GM12878 (cell line): ENCODE measurements around the gene ARHGAP5. TPM values are rescaled to one million over a fixed set of nuclear protein-coding genes. Genes with fewer than 3 reads are reported as not detected.
A peak's percentile ranks its signal among the peaks of the same experiment; 100 is the strongest.

Experiments
- ATAC-seq: fragments of 200-7000 bp; cut with Tn5 transposase; 3 replicates; pipeline ENCODE4 v1.9.1; 2020; ENCODE audit warnings: mild to moderate bottlenecking, moderate library complexity
- BruUV-seq: library from RNA; stranded (reverse); fragments of 400-500 nt; replicated peaks from 2 replicates; lab custom pipeline; 2021; lab: Mats Ljungman, UMichigan
- CTCF ChIA-PET: fragments of 300-600 bp; sonication (Branson Sonifier 250); formaldehyde crosslinking; extraction: SDS; loops from one replicate; lab custom pipeline; 2021; ENCODE audit warnings: inconsistent platforms; lab: Yijun Ruan, JAX
- POLR2A ChIA-PET: fragments of 350-600 bp; formaldehyde crosslinking; extraction: SDS; loops from one replicate; lab custom pipeline; 2021; ENCODE audit warnings: inconsistent platforms; lab: Charles Lee
- RAD21 ChIA-PET: fragments of 300-600 bp; sonication (Branson Sonifier 250); formaldehyde crosslinking; loops from one replicate; lab custom pipeline; 2023; ENCODE audit warnings: antibody characterized with exemption; ENCODE audit not compliant: unreplicated experiment; lab: Charles Lee
- SMC1A ChIA-PET: fragments of 300-600 bp; sonication (Branson Sonifier 250); formaldehyde crosslinking; loops from one replicate; lab custom pipeline; 2023; ENCODE audit not compliant: unreplicated experiment, uncharacterized antibody; lab: Charles Lee
- DNase-seq: peaks from one replicate; pipeline ENCODE4 v3.0.0-alpha.2; 2011; ENCODE audit warnings: low read depth, low spot score
- FAIRE-seq: peaks from 3 replicates; lab custom pipeline; 2011; peaks lifted over from hg19 to GRCh38; lab: Jason Lieb, UNC
- H2AFZ ChIP-seq: 2 replicates; pipeline ENCODE4 v1.6.0; 2011; ENCODE audit warnings: low read depth, low read length, control low read depth; ENCODE audit not compliant: control insufficient read depth
- H3K27ac ChIP-seq: 2 replicates; pipeline ENCODE4 v1.5.1; 2011; ENCODE audit warnings: control low read depth; ENCODE audit not compliant: control insufficient read depth, insufficient read depth
- H3K27me3 ChIP-seq, 2 experiments: replicated peaks in 1 of 2; 2 replicates each; pipeline versions ENCODE4 v1.6.0 to v1.6.1; 2011; ENCODE audit warnings: low read length in 1 of 2; ENCODE audit not compliant: control insufficient read depth in 2 of 2, insufficient read depth in 2 of 2
- H3K36me3 ChIP-seq, 2 experiments: 2 replicates each; pipeline ENCODE4 v1.5.1; 2011; ENCODE audit warnings: low read length in 1 of 2; ENCODE audit not compliant: control insufficient read depth in 2 of 2, insufficient read depth in 2 of 2
- H3K4me1 ChIP-seq: 2 replicates; pipeline ENCODE4 v1.6.1; 2011; ENCODE audit warnings: mild to moderate bottlenecking, low read length, moderate library complexity, mixed read lengths; ENCODE audit not compliant: control insufficient read depth, insufficient read depth
- H3K4me2 ChIP-seq: 2 replicates; pipeline ENCODE4 v1.6.0; 2011; ENCODE audit warnings: control low read depth; ENCODE audit not compliant: control insufficient read depth, insufficient read depth
- H3K4me3 ChIP-seq: fragments of 200-600 bp; sonication (generic); 2 replicates; pipeline ENCODE4 v1.5.1; 2016
- H3K79me2 ChIP-seq: 2 replicates; pipeline ENCODE4 v1.6.0; 2011; ENCODE audit warnings: low read length; ENCODE audit not compliant: control insufficient read depth, insufficient read depth
- H3K9ac ChIP-seq: 2 replicates; pipeline ENCODE4 v1.8.0; 2011; ENCODE audit warnings: low read length, control low read depth, mixed read lengths; ENCODE audit not compliant: control insufficient read depth, insufficient read depth
- H3K9me3 ChIP-seq: replicated peaks from 3 replicates; pipeline ENCODE4 v1.5.1; 2011; ENCODE audit warnings: mild to moderate bottlenecking, low read length; ENCODE audit not compliant: control insufficient read depth, insufficient read depth
- H4K20me1 ChIP-seq: 2 replicates; pipeline ENCODE4 v1.6.0; 2011; ENCODE audit not compliant: control insufficient read depth, insufficient read depth
- BACH1 ChIP-seq: fragments of 450-650 bp; IDR thresholded peaks from 2 replicates; pipeline ENCODE4 v1.6.1; 2017; ENCODE audit warnings: mild to moderate bottlenecking, borderline replicate concordance
- CBX5 ChIP-seq: sonication (generic); IDR thresholded peaks from 2 replicates; pipeline ENCODE4 v1.6.1; 2016; ENCODE audit warnings: low read depth, moderate library complexity, mild to moderate bottlenecking, inconsistent platforms
- EGR1 ChIP-seq, 2 experiments: IDR thresholded peaks; 1 replicate in 1 of 2; 2 replicates in 1 of 2; pipeline ENCODE4 v1.6.1; 2011 to 2012; ENCODE audit warnings: low read depth in 2 of 2, low read length in 2 of 2, borderline replicate concordance in 1 of 2, mild to moderate bottlenecking in 1 of 2, moderate library complexity in 1 of 2
- ETV6 ChIP-seq, 2 experiments: fragments of 450-650 bp in 1 of 2; IDR thresholded peaks in 1 of 2; conservative IDR thresholded peaks in 1 of 2; 2 replicates each; pipeline ENCODE4 v1.6.1; 2014; ENCODE audit warnings: antibody characterized with exemption in 1 of 2, borderline replicate concordance in 1 of 2, low read depth in 1 of 2, mild to moderate bottlenecking in 1 of 2, moderate library complexity in 1 of 2
- KAT2A ChIP-seq: conservative IDR thresholded peaks from 2 replicates; pipeline ENCODE4 v1.6.1; 2011; ENCODE audit warnings: low read depth, low read length; ENCODE audit not compliant: control insufficient read depth
- MLLT1 ChIP-seq: fragments of 450-650 bp; IDR thresholded peaks from 2 replicates; pipeline ENCODE4 v1.6.1; 2016; ENCODE audit warnings: mild to moderate bottlenecking
- NFYA ChIP-seq: IDR thresholded peaks from 2 replicates; pipeline ENCODE4 v1.6.1; 2011; ENCODE audit warnings: low read depth, mild to moderate bottlenecking, low read length, improper control_type of control experiment, borderline replicate concordance
- POU2F2 ChIP-seq: IDR thresholded peaks from 3 replicates; pipeline ENCODE4 v1.6.1; 2011; ENCODE audit warnings: low read depth, mild to moderate bottlenecking, low read length, borderline replicate concordance
- SKIL ChIP-seq: fragments of 450-650 bp; IDR thresholded peaks from 2 replicates; pipeline ENCODE4 v1.6.1; 2017; ENCODE audit warnings: mild to moderate bottlenecking, low read depth, inconsistent platforms; ENCODE audit not compliant: poor library complexity, severe bottlenecking
- SUZ12 ChIP-seq: fragments of 200-600 bp; sonication (generic); IDR thresholded peaks from one replicate; pipeline ENCODE4 v1.6.1; 2018; ENCODE audit warnings: antibody characterized with exemption, mild to moderate bottlenecking; ENCODE audit not compliant: unreplicated experiment
- ZNF384 ChIP-seq: IDR thresholded peaks from 2 replicates; pipeline ENCODE4 v1.6.1; 2012; ENCODE audit warnings: low read depth, mild to moderate bottlenecking, low read length, improper control_type of control experiment, borderline replicate concordance
- WGBS: methylation state at CpG from one replicate; pipeline ENCODE4 v1.1.6; 2016; ENCODE audit warnings: low lambda C conversion rate; ENCODE audit not compliant: insufficient replicate concordance, insufficient coverage; ENCODE audit errors: missing lambda C conversion rate; 5-methylcytosine and 5-hydroxymethylcytosine counted together
- in situ Hi-C: fragments of 300-500 bp; cut with MboI; formaldehyde crosslinking; loops from 9 replicates; pipeline ENCODE4 v1.14.3; 2018; ENCODE audit warnings: mixed read lengths
- intact Hi-C: fragments of 100-400 bp; cut with micrococcal nuclease; formaldehyde crosslinking; loops from one replicate; pipeline ENCODE4 v1.14.2; 2022; ENCODE audit not compliant: unreplicated experiment
- polyA plus RNA-seq, 11 experiments: library from polyadenylated mRNA; depleted of rRNA in 4 of 11; unstranded in 6 of 11; stranded (reverse) in 5 of 11; fragments of >200 nt; fragmentation: Nextera tagmentation in 4 of 11; fragmentation: Illumina TruSeq in 1 of 11; extraction: Ambion mirVana in 4 of 11; extraction: Trizol in 1 of 11; gene quantifications; 1 replicate in 1 of 11; 2 replicates in 10 of 11; pipeline versions ENCODE4 v1.2.1 to v1.2.3, GENCODE V29; 2011 to 2016; ENCODE audit warnings: inconsistent platforms in 2 of 11, missing spikeins in 2 of 11, low read depth in 1 of 11
- total RNA-seq, 4 experiments: library from RNA; depleted of rRNA in 3 of 4; stranded (reverse); fragments of >200 nt in 3 of 4; fragmentation: Illumina TruSeq in 1 of 4; extraction: Trizol in 1 of 4; gene quantifications; 2 replicates each; pipeline versions ENCODE4 v1.2.1 to v1.2.3, GENCODE V29; 2013 to 2021
- TF ChIP-seq, protein P1 (sequence below): fragments of 450-650 bp; IDR thresholded peaks from 2 replicates; pipeline ENCODE4 v1.6.1; 2017; ENCODE audit warnings: mild to moderate bottlenecking

The ARHGAP5 gene
- total and polyA plus RNA-seq, 10 of the 15 experiments (the other 5 are each of a cell fraction or from before 2014, with no cell fraction given): 0.91 to 19.6 (median 7.2) TPM

DNA sequence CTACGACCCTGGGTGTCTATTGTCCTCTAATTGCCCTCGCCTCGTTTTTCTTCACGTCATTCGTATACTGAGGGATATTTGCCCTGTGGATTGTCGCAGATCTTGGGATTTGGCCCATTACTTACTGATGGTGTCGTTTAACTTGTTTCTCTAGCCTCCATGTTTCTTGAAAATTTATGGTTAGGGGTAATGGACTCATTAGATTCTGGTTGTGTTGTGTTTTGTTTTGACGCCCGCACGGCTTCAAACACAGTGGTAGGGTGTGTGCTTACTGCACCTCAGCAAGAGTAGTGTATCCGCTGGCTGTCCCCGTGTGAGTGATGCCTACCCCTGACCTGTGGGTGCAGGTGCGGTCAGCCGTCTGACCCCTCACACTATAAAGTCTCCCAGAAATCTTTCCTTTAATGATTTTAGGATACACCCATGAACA, 126.8 kb downstream of the ARHGAP5 start:
- intact Hi-C loops: loop anchor here (2.0 kb wide), 2 partner anchors 101 to 127 kb away; partner anchors contain the start of gene ARHGAP5
- ChIA-PET CTCF (interaction anchor here (0.7 to 2.0 kb wide), 6 partner anchors 49 to 130 kb away, joined by 3 to 12 read pairs (median 4); partner anchors contain the start of gene ARHGAP5), POLR2A (interaction anchor here (0.7 kb wide), 1 partner anchor 126 kb away, joined by 3 read pairs; no protein-coding TSS in a partner anchor), RAD21 (interaction anchor here (0.5 to 1.3 kb wide), 8 partner anchors 45 to 277 kb away, joined by 3 to 5 read pairs (median 3); partner anchors contain the start of gene ARHGAP5), SMC1A (interaction anchor here (0.7 to 2.4 kb wide), 5 partner anchors 16 to 995 kb away, joined by 3 to 9 read pairs (median 3); partner anchors contain the start of gene ARHGAP5)
- in situ Hi-C loops: loop anchor here (5.0 kb wide), 1 partner anchor 127 kb away; the partner anchor contains the start of gene ARHGAP5
- no peaks in the 10 kb centered on the region for H3K9me3 ChIP-seq
- H3K4me3 ChIP-seq: peak overlapping the region; percentile 73
- BruUV-seq: TSS peak; percentile 71
- H4K20me1 ChIP-seq: no peaks in the 10 kb centered on the region
- H3K27me3 ChIP-seq: no peaks in the 10 kb centered on the region
- FAIRE-seq (no peak), DNase-seq (no peak), ATAC-seq (0 out of 3 replicates have a peak, but pooled peaks have one; percentile 7)
- TF ChIP-seq NFYA (no peak), SUZ12 (no peak), MLLT1 (no peak), SKIL (no peak), ETV6 (conservative IDR thresholded peaks at IDR 0.05 in 1 of 2, IDR thresholded peaks at IDR 0.05 in 1 of 2; ENCODE audit: borderline replicate concordance in 1 of 2, low read depth in 1 of 2) (no peak), POU2F2 (no peak), BACH1 (no peak), CBX5 (no peak), EGR1 (IDR thresholded peaks at IDR 0.05; ENCODE audit: borderline replicate concordance in 1 of 2, low read depth in 2 of 2, low read length in 2 of 2) (no peak), KAT2A (no peak), ZNF384 (no peak)
- TF ChIP-seq, protein P1, sequence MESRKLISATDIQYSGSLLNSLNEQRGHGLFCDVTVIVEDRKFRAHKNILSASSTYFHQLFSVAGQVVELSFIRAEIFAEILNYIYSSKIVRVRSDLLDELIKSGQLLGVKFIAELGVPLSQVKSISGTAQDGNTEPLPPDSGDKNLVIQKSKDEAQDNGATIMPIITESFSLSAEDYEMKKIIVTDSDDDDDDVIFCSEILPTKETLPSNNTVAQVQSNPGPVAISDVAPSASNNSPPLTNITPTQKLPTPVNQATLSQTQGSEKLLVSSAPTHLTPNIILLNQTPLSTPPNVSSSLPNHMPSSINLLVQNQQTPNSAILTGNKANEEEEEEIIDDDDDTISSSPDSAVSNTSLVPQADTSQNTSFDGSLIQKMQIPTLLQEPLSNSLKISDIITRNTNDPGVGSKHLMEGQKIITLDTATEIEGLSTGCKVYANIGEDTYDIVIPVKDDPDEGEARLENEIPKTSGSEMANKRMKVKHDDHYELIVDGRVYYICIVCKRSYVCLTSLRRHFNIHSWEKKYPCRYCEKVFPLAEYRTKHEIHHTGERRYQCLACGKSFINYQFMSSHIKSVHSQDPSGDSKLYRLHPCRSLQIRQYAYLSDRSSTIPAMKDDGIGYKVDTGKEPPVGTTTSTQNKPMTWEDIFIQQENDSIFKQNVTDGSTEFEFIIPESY: no peak
- no peak overlapping the region for H3K27ac ChIP-seq
- WGBS: 0% methylated on average over 14 of the region's 14 CpGs
- no peak overlapping the region; the same call in 1 of the 2 replicates for H3K9ac ChIP-seq
- peaks cover 29% of the 10 kb centered on the region for H3K4me1 ChIP-seq
- peak overlapping the region; percentile 68 for H3K4me2 ChIP-seq
- no peaks in the 10 kb centered on the region for H3K36me3 ChIP-seq
- H2AFZ ChIP-seq: peak overlapping the region; percentile 95
- no peaks in the 10 kb centered on the region for H3K79me2 ChIP-seq
